Right kidney (tissue), 1 donor: Measurements from ENCODE around the gene CTSK.

Source experiments
- DNase-seq: peaks from one replicate; pipeline ENCODE4 v3.0.0-alpha.2; 2016

Gene CTSK

GRCh38 chr1:150762552-150762951, 45.5 kb downstream of the CTSK start:
- DNase-seq = no peak

- DNase-seq = no peak
These were observed 46.3 kb downstream of the CTSK start for GRCh38 chr1:150761801-150762200.

DNA sequence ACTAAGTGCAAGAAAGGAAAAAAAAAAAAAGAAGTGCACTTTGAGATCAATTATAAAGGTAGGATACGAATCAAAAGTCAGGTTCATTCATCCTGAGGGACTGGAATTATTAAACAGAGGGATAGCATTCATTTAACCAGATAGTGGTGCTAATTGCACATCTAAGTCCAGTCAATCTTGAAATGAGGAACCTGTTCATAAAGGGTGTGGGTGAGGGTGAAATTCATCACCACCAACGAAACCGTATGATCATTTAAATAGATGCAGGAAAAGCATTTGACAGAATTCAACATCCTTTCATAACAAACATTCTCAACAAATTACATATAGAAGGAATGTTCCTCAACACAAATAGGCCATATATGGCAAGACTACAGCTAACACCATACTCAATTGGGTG, 48.0 kb downstream of the CTSK start:
- DNase-seq = no peak

DNA sequence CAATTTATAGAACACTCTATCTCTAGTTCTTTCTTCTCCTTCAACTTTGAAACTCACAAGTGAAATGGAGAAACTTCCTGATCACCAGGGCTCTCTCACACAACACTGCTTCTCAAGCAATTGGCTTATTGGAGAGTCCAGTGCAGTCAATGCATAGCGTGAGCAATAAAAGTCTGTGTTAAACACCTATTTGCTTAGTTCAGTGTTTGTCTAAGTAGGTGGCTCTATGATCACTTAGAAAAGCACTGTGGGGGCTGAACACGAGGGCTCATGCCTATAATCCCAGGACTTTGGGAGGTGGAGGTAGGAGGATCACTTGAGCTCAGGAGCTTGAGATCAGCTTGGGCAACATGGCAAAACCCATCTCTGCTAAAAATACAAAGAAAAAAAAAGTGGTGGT, 54.6 kb downstream of the CTSK start:
- no peak for DNase-seq

GRCh38 chr1:150751443-150751842, 56.6 kb downstream of the CTSK start:
- DNase-seq = no peak

- no peak for DNase-seq
These were observed 58.2 kb downstream of the CTSK start for GRCh38 chr1:150749720-150750311.

DNA sequence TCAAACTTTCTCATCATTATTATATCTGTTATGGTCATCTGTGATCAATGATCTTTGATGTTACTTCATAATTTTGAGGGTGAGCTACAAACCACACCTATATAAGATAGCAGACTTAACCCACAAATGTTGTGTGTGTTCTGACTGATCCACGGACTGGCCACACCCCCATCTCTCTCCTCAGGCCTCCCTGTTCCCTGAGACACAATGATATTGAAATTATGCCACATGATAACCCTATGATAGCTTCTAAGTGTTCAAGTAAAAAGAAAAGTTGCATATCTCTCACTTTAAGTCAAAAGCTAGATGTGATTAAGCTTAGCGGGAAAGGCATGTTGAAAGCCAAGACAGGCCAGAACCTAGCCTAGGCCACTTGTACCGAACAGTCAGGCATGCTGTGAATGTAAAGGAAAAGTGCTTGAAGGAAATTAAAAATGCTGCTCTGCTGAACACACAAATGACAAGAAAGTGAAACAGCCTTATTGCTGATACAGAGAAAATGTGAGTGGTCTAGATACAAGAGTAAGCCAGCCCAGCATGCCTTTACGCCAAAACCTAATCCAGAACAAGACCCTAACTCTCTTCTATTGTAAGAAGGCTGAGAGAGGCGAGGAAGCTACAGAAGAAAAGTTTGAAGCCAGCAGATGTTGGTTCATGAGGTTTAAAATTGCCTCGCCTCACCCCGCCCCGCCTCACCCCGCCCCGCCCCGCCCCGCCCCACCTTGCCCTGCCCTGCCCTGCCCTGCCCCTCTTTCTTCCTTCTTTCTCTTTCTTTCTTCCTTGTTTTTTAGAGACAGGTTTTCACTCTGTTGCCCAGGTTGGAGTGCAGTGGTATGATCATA, 59.0 kb downstream of the CTSK start:
- DNase-seq = no peak
